Gastroesophageal sphincter (tissue), 4 donors: Measurements from ENCODE around the gene PSMA1. TPM values are rescaled to one million over a fixed set of nuclear protein-coding genes. Genes with fewer than 3 reads are reported as not detected.

Source experiments
- ATAC-seq: fragments of 150-250 bp; one replicate; pipeline ENCODE4 v1.9.1; 2016; ENCODE audit warnings: mild to moderate bottlenecking, moderate library complexity
- H3K27ac ChIP-seq, 4 donors: fragments of 200-600 bp; sonication (generic) in 3 of 4; 1 replicate in 3 of 4; 2 replicates in 1 of 4; pipeline ENCODE4 v1.5.1; 2016 to 2019
- H3K27me3 ChIP-seq: fragments of 200-600 bp; sonication (generic); one replicate; pipeline ENCODE4 v1.5.1; 2019
- H3K36me3 ChIP-seq, 2 donors: fragments of 200-600 bp; sonication (generic); one replicate each; pipeline ENCODE4 v1.5.1; 2019; ENCODE audit warnings: control low read depth in 1 of 2
- H3K4me1 ChIP-seq, 3 donors: fragments of 200-600 bp; sonication (generic); 1 replicate in 2 of 3; 2 replicates in 1 of 3; pipeline ENCODE4 v1.5.1; 2016 to 2019; ENCODE audit warnings: control low read depth in 2 of 3
- H3K4me3 ChIP-seq, 2 donors: fragments of 200-600 bp; sonication (generic); one replicate each; pipeline ENCODE4 v1.5.1; 2019; ENCODE audit warnings: mild to moderate bottlenecking in 1 of 2, moderate library complexity in 1 of 2
- H3K9me3 ChIP-seq, 3 donors: fragments of 200-600 bp; sonication (generic); one replicate each; pipeline ENCODE4 v1.5.1; 2017 to 2019; ENCODE audit warnings: control low read depth in 2 of 3
- EP300 ChIP-seq: sonication (generic); formaldehyde crosslinking; IDR thresholded peaks from one replicate; pipeline ENCODE4 v1.6.1; 2017; ENCODE audit warnings: antibody characterized with exemption, mild to moderate bottlenecking
- POLR2A ChIP-seq, 2 donors: fragments of 450-650 bp; IDR thresholded peaks; one replicate each; pipeline ENCODE4 v1.6.1; 2017; ENCODE audit warnings: antibody characterized with exemption in 2 of 2, mild to moderate bottlenecking in 2 of 2, moderate library complexity in 1 of 2
- POLR2AphosphoS5 ChIP-seq: sonication (generic); formaldehyde crosslinking; IDR thresholded peaks from one replicate; pipeline ENCODE4 v1.6.1; 2017; ENCODE audit warnings: antibody characterized with exemption
- WGBS, 2 donors: methylation state at CpG; one replicate each; pipeline ENCODE4 v1.1.5; 2018; ENCODE audit warnings: low coverage in 1 of 2; 5-methylcytosine and 5-hydroxymethylcytosine counted together
- small RNA-seq, 4 donors: library from RNA; depleted of rRNA; stranded (forward); fragments of <200 nt; gene quantifications; one replicate each; pipeline ENCODE3, GENCODE V24; 2016
- total RNA-seq, 4 donors: library from RNA; depleted of rRNA; stranded (reverse); fragments of >200 nt; gene quantifications; one replicate each; pipeline ENCODE4 v1.1.0, GENCODE V29; 2016
- TF ChIP-seq, protein P1 (sequence below), 4 experiments: fragments of 200-600 bp in 2 of 4; fragments of 450-650 bp in 2 of 4; sonication (generic) in 1 of 4; IDR thresholded peaks; one replicate each; pipeline ENCODE4 v1.5.1; 2017 to 2019; ENCODE audit warnings: antibody characterized with exemption in 4 of 4, mild to moderate bottlenecking in 2 of 4, moderate library complexity in 2 of 4

PSMA1 gene
- total RNA-seq, 4 donors from 2014 or later: 84.7 to 135 (median 106) TPM

GRCh38 chr11:14455648-14456430 is 64.3 kb downstream of the PSMA1 start:
- Histone ChIP-seq H3K27me3 (no peaks in the 10 kb centered on the region), H3K4me3 (no peak overlapping the region), H3K4me1 (peaks cover 0 to 11% (median 0%) of the 10 kb centered on the region in 3 donors), H3K36me3 (peaks cover 0 to 75% of the 10 kb centered on the region in 2 donors), H3K9me3 (no peaks in the 10 kb centered on the region), H3K27ac (peak overlapping the region in 1 of 4 donors; percentile 48)
- no peak for ATAC-seq
- TF ChIP-seq POLR2A (IDR thresholded peaks at IDR 0.05): no peak
- no peak for TF ChIP-seq POLR2AphosphoS5
- TF ChIP-seq, protein P1, sequence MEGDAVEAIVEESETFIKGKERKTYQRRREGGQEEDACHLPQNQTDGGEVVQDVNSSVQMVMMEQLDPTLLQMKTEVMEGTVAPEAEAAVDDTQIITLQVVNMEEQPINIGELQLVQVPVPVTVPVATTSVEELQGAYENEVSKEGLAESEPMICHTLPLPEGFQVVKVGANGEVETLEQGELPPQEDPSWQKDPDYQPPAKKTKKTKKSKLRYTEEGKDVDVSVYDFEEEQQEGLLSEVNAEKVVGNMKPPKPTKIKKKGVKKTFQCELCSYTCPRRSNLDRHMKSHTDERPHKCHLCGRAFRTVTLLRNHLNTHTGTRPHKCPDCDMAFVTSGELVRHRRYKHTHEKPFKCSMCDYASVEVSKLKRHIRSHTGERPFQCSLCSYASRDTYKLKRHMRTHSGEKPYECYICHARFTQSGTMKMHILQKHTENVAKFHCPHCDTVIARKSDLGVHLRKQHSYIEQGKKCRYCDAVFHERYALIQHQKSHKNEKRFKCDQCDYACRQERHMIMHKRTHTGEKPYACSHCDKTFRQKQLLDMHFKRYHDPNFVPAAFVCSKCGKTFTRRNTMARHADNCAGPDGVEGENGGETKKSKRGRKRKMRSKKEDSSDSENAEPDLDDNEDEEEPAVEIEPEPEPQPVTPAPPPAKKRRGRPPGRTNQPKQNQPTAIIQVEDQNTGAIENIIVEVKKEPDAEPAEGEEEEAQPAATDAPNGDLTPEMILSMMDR (IDR thresholded peaks at IDR 0.05): no peak
- no peak for TF ChIP-seq EP300
- 82% methylated on average over 3 of the region's 3 CpGs for WGBS, 2 donors

Small RNA genes within 50 kb of the gene (small RNA-seq; reads per million reads assigned to genes)
- 0 reads per million in 4 donors for gene RNU7-49P

Other genes with a start within 250 kb of the PSMA1 start
- 100 to 1,000 TPM in 1 of 4 donors, 10 to 100 TPM in 3; 44.0 to 110 (median 69.5) TPM for gene RRAS2, start 161.2 kb downstream of the PSMA1 start, total RNA-seq
- 100 to 1,000 TPM in 2 of 4 donors, 10 to 100 TPM in 2; 74.5 to 130 (median 101) TPM for gene COPB1, start 20.6 kb downstream of the PSMA1 start, total RNA-seq
- gene PDE3B, start 123.4 kb upstream of the PSMA1 start, total RNA-seq: 10 to 100 TPM; 11.7 to 21.8 (median 17.9) TPM